CD4-positive, alpha-beta T cell treated with Interferon alpha-2 for 1 hour (primary cell): ENCODE measurements around the gene PLA2G4B.
A peak's percentile ranks its signal among the peaks of the same experiment; 100 is the strongest.

Experiments
- DNase-seq, 2 donors: peaks; one replicate each; pipeline ENCODE4 v3.0.0-alpha.2; 2020 to 2022

PLA2G4B gene

GRCh38 chr15:41891226-41891625, 52.6 kb downstream of the PLA2G4B start:
- DNase-seq, result no peak

DNA sequence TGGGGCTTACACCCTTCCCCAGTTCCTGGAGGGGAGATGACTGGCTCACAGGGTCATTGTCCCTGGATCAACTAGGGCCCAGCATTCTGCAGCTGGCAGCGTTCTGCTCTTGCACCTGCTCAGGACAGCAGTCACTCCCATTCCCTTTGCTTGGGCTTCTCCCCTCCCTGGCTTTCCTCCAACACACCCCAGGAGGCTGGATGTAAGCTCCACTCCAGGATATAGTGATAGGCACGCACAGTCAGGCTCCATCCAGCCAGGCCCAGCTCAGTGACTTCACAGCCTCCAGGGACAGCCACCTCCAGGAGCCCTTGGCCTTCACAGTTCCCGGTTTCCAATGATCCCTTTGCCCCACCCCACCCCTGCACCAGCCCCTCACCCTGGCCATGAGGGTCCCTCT, 53.3 kb downstream of the PLA2G4B start:
- DNase-seq, result no peak

DNA sequence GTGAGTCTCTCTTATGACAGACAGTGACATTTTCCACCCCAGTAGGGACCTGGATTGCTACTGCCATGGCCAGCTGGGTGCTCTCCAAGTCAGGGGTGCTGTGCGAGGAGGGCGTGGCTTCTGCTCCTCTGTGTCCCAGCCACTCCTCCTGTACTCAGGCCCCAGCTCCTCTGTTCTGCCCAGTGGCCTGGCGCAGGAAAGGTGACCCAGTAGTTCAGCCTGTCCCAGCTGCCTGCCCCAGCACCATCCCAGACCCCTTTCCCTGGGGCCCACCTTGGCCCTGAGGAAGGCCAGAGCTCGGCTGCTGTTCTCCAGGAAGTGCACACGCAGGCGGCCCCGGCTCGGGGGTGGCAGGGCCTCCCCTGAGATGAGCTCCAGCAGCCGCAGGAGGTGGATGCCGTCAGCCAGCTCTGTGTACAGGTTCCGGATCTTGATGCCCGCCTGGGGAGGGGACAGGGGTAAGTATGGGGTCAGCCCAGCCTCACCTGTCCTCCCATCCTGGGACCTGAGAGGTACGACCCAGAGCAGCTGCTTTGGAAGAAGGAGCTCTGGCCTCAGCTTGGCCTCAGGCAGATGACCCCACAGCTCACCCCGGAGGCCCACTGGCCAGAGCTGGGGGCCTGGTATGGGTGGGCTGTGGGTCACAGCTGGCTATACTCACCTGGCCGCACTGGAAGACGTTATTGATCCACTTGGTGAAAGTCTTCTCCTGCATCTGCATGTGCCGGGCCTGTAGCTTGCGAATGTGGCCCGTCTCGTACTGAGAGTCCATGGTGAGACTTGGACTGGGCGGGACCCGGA, 54.2 kb downstream of the PLA2G4B start:
- DNase-seq, result peak in 1 of 2 donors; percentile 33

GRCh38 chr15:41893422-41894250, 55.0 kb downstream of the PLA2G4B start, which contains the start of gene SPTBN5:
Gene SPTBN5, minus strand, starts transcription at chr15:41894053. Its CDS starts 556 bp downstream, at chr15:41893497.
- no peak for DNase-seq

- no peak for DNase-seq
Measured at GRCh38 chr15:41894251-41894790, 55.7 kb downstream of the PLA2G4B start.

GRCh38 chr15:41894791-41895463, 56.3 kb downstream of the PLA2G4B start:
- peak; percentile 89 to 90 for DNase-seq

DNA sequence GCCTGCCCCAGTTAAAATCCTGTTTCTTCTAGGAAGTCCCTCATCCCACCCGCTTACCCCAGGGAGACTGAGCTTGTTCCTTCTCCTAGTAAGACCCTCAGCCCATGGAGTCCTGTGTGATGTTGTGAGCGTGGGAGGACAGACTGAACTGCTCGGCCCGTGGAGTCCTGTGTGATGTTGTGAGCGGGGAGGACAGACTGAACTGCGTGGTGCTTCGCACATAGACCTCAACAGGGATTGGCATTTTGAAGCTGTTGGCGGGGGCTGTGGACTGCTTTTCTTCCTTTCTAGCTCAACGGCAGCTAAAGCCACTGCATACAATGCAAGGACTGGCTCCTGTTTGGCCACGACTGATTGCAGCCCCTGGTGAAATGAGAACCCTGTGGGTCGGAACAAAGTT, 56.8 kb downstream of the PLA2G4B start:
- DNase-seq, result no peak

DNA sequence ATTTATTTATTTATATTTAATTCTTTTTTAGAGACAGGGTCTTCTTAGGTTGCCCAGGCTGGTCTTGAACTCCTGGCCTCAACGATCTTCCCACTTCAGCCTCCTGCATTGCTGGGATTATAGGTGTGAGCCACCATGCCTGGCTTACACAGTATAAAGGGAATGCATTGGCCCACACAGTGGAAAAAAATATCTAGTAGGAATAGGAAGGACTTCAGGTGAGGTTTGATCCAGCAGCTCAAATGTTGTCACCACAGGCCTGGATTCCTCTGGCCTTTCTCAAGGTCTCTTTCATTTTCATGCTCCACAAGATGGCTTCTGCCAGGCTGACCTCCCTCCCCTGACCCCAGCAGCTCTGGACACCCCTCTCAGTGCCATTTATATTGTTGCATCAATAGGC, 57.3 kb downstream of the PLA2G4B start:
- DNase-seq, result no peak

- no peak for DNase-seq
Measured at GRCh38 chr15:41896566-41896965, 57.9 kb downstream of the PLA2G4B start.

GRCh38 chr15:41897363-41897799, 58.7 kb downstream of the PLA2G4B start:
- no peak for DNase-seq
